ENCODE data around the gene SCAMP4.

Gene SCAMP4

GRCh38 chr19:1942934-1943555 is 37.8 kb downstream of the SCAMP4 start:
- DNase-seq: no peak

- no peak for DNase-seq
Measured at GRCh38 chr19:1943661-1944087, 38.5 kb downstream of the SCAMP4 start.

- no peak for DNase-seq
Measured at GRCh38 chr19:1944088-1944915, 39.1 kb downstream of the SCAMP4 start.

- no peak for DNase-seq
Measured at GRCh38 chr19:1944916-1945561, 39.8 kb downstream of the SCAMP4 start.

GRCh38 chr19:1945899-1946298 is 40.7 kb downstream of the SCAMP4 start:
- DNase-seq: no peak

GRCh38 chr19:1947651-1948209 is 42.5 kb downstream of the SCAMP4 start:
- DNase-seq: no peak

GRCh38 chr19:1949304-1950101 is 44.3 kb downstream of the SCAMP4 start:
- DNase-seq: no peak

- DNase-seq: no peak
Measured at GRCh38 chr19:1950640-1951039, 45.4 kb downstream of the SCAMP4 start.

GRCh38 chr19:1952635-1953034 is 47.4 kb downstream of the SCAMP4 start:
- no peak for DNase-seq

- DNase-seq: no peak
Measured at GRCh38 chr19:1953037-1953436, 47.8 kb downstream of the SCAMP4 start.

GRCh38 chr19:1953441-1954094 is 48.4 kb downstream of the SCAMP4 start:
- no peak for DNase-seq

GRCh38 chr19:1954532-1954933 is 49.3 kb downstream of the SCAMP4 start:
- DNase-seq: no peak

GRCh38 chr19:1955171-1956121 is 50.2 kb downstream of the SCAMP4 start:
- no peak for DNase-seq

- DNase-seq: no peak
Measured at GRCh38 chr19:1956122-1956494, 50.9 kb downstream of the SCAMP4 start.

- no peak for DNase-seq
Measured at GRCh38 chr19:1956868-1957492, 51.8 kb downstream of the SCAMP4 start.

- no peak for DNase-seq
Measured at GRCh38 chr19:1957562-1958248, 52.5 kb downstream of the SCAMP4 start.

GRCh38 chr19:1959928-1960589 is 54.9 kb downstream of the SCAMP4 start:
- no peak for DNase-seq

GRCh38 chr19:1961000-1961883 is 56.0 kb downstream of the SCAMP4 start:
- DNase-seq: no peak
